GM12878 (cell line): ENCODE data around the gene DOCK2. TPM values are rescaled to one million over a fixed set of nuclear protein-coding genes. Genes with fewer than 3 reads are reported as not detected.

Experiments
- ATAC-seq: fragments of 200-7000 bp; cut with Tn5 transposase; 3 replicates; pipeline ENCODE4 v1.9.1; 2020; ENCODE audit warnings: mild to moderate bottlenecking, moderate library complexity
- BruUV-seq: library from RNA; stranded (reverse); fragments of 400-500 nt; replicated peaks from 2 replicates; lab custom pipeline; 2021; lab: Mats Ljungman, UMichigan
- CTCF ChIA-PET: fragments of 300-600 bp; sonication (Branson Sonifier 250); formaldehyde crosslinking; extraction: SDS; loops from one replicate; lab custom pipeline; 2021; ENCODE audit warnings: inconsistent platforms; lab: Yijun Ruan, JAX
- POLR2A ChIA-PET: fragments of 350-600 bp; formaldehyde crosslinking; extraction: SDS; loops from one replicate; lab custom pipeline; 2021; ENCODE audit warnings: inconsistent platforms; lab: Charles Lee
- RAD21 ChIA-PET: fragments of 300-600 bp; sonication (Branson Sonifier 250); formaldehyde crosslinking; loops from one replicate; lab custom pipeline; 2023; ENCODE audit warnings: antibody characterized with exemption; ENCODE audit not compliant: unreplicated experiment; lab: Charles Lee
- SMC1A ChIA-PET: fragments of 300-600 bp; sonication (Branson Sonifier 250); formaldehyde crosslinking; loops from one replicate; lab custom pipeline; 2023; ENCODE audit not compliant: unreplicated experiment, uncharacterized antibody; lab: Charles Lee
- DNase-seq: peaks from one replicate; pipeline ENCODE4 v3.0.0-alpha.2; 2011; ENCODE audit warnings: low read depth, low spot score
- FAIRE-seq: peaks from 3 replicates; lab custom pipeline; 2011; peaks lifted over from hg19 to GRCh38; lab: Jason Lieb, UNC
- H2AFZ ChIP-seq: 2 replicates; pipeline ENCODE4 v1.6.0; 2011; ENCODE audit warnings: low read depth, low read length, control low read depth; ENCODE audit not compliant: control insufficient read depth
- H3K27ac ChIP-seq: 2 replicates; pipeline ENCODE4 v1.5.1; 2011; ENCODE audit warnings: control low read depth; ENCODE audit not compliant: control insufficient read depth, insufficient read depth
- H3K27me3 ChIP-seq, 2 experiments: replicated peaks in 1 of 2; 2 replicates each; pipeline versions ENCODE4 v1.6.0 to v1.6.1; 2011; ENCODE audit warnings: low read length in 1 of 2; ENCODE audit not compliant: control insufficient read depth in 2 of 2, insufficient read depth in 2 of 2
- H3K36me3 ChIP-seq, 2 experiments: 2 replicates each; pipeline ENCODE4 v1.5.1; 2011; ENCODE audit warnings: low read length in 1 of 2; ENCODE audit not compliant: control insufficient read depth in 2 of 2, insufficient read depth in 2 of 2
- H3K4me1 ChIP-seq: 2 replicates; pipeline ENCODE4 v1.6.1; 2011; ENCODE audit warnings: mild to moderate bottlenecking, low read length, moderate library complexity, mixed read lengths; ENCODE audit not compliant: control insufficient read depth, insufficient read depth
- H3K4me2 ChIP-seq: 2 replicates; pipeline ENCODE4 v1.6.0; 2011; ENCODE audit warnings: control low read depth; ENCODE audit not compliant: control insufficient read depth, insufficient read depth
- H3K4me3 ChIP-seq: fragments of 200-600 bp; sonication (generic); 2 replicates; pipeline ENCODE4 v1.5.1; 2016
- H3K79me2 ChIP-seq: 2 replicates; pipeline ENCODE4 v1.6.0; 2011; ENCODE audit warnings: low read length; ENCODE audit not compliant: control insufficient read depth, insufficient read depth
- H3K9ac ChIP-seq: 2 replicates; pipeline ENCODE4 v1.8.0; 2011; ENCODE audit warnings: low read length, control low read depth, mixed read lengths; ENCODE audit not compliant: control insufficient read depth, insufficient read depth
- H3K9me3 ChIP-seq: replicated peaks from 3 replicates; pipeline ENCODE4 v1.5.1; 2011; ENCODE audit warnings: mild to moderate bottlenecking, low read length; ENCODE audit not compliant: control insufficient read depth, insufficient read depth
- H4K20me1 ChIP-seq: 2 replicates; pipeline ENCODE4 v1.6.0; 2011; ENCODE audit not compliant: control insufficient read depth, insufficient read depth
- CBFB ChIP-seq: IDR thresholded peaks from 2 replicates; pipeline ENCODE4 v1.6.1; 2016; ENCODE audit warnings: antibody characterized with exemption, low read depth
- EP300 ChIP-seq, 2 experiments: fragments of 150-350 bp in 1 of 2; IDR thresholded peaks; 2 replicates each; pipeline ENCODE4 v1.6.1; 2011 to 2012; ENCODE audit warnings: low read depth in 2 of 2, low read length in 2 of 2, borderline replicate concordance in 1 of 2, improper control_type of control experiment in 1 of 2, inconsistent platforms in 1 of 2; ENCODE audit not compliant: control insufficient read depth in 1 of 2
- NR2C1 ChIP-seq: fragments of 450-650 bp; IDR thresholded peaks from 2 replicates; pipeline ENCODE4 v1.6.1; 2017; ENCODE audit warnings: antibody characterized with exemption, mild to moderate bottlenecking, moderate library complexity
- RELB ChIP-seq: fragments of 450-650 bp; IDR thresholded peaks from 2 replicates; pipeline ENCODE4 v1.6.1; 2017; ENCODE audit warnings: low read depth, mild to moderate bottlenecking, moderate library complexity
- WGBS: methylation state at CpG from one replicate; pipeline ENCODE4 v1.1.6; 2016; ENCODE audit warnings: low lambda C conversion rate; ENCODE audit not compliant: insufficient replicate concordance, insufficient coverage; ENCODE audit errors: missing lambda C conversion rate; 5-methylcytosine and 5-hydroxymethylcytosine counted together
- in situ Hi-C: fragments of 300-500 bp; cut with MboI; formaldehyde crosslinking; loops from 9 replicates; pipeline ENCODE4 v1.14.3; 2018; ENCODE audit warnings: mixed read lengths
- intact Hi-C: fragments of 100-400 bp; cut with micrococcal nuclease; formaldehyde crosslinking; loops from one replicate; pipeline ENCODE4 v1.14.2; 2022; ENCODE audit not compliant: unreplicated experiment
- polyA plus RNA-seq, 11 experiments: library from polyadenylated mRNA; depleted of rRNA in 4 of 11; unstranded in 6 of 11; stranded (reverse) in 5 of 11; fragments of >200 nt; fragmentation: Nextera tagmentation in 4 of 11; fragmentation: Illumina TruSeq in 1 of 11; extraction: Ambion mirVana in 4 of 11; extraction: Trizol in 1 of 11; gene quantifications; 1 replicate in 1 of 11; 2 replicates in 10 of 11; pipeline versions ENCODE4 v1.2.1 to v1.2.3, GENCODE V29; 2011 to 2016; ENCODE audit warnings: inconsistent platforms in 2 of 11, missing spikeins in 2 of 11, low read depth in 1 of 11
- total RNA-seq, 4 experiments: library from RNA; depleted of rRNA in 3 of 4; stranded (reverse); fragments of >200 nt in 3 of 4; fragmentation: Illumina TruSeq in 1 of 4; extraction: Trizol in 1 of 4; gene quantifications; 2 replicates each; pipeline versions ENCODE4 v1.2.1 to v1.2.3, GENCODE V29; 2013 to 2021

Gene DOCK2
- total and polyA plus RNA-seq, 10 of the 15 experiments (the other 5 are each of a cell fraction or from before 2014, with no cell fraction given) = 34.2 to 192 (median 118) TPM

GRCh38 chr5:169893571-169893970, 256.5 kb downstream of the DOCK2 start:
- DNase-seq (no peak), FAIRE-seq (no peak), ATAC-seq (no peak)
- H3K36me3 ChIP-seq = peaks cover 8 to 11% of the 10 kb centered on the region in 2 experiments
- H3K27me3 ChIP-seq = no peaks in the 10 kb centered on the region
- no peak overlapping the region for H3K4me3 ChIP-seq
- no peaks in the 10 kb centered on the region for H3K79me2 ChIP-seq
- POLR2A ChIA-PET = no interaction called here
- no peaks in the 10 kb centered on the region for H3K9me3 ChIP-seq
- TF ChIP-seq EP300 (IDR thresholded peaks at IDR 0.05; ENCODE audit: borderline replicate concordance in 1 of 2, control insufficient read depth in 1 of 2, low read depth in 2 of 2, low read length in 2 of 2) = no peak
- TF ChIP-seq RELB = no peak
- no peak for TF ChIP-seq CBFB
- H3K9ac ChIP-seq = no peak overlapping the region
- intact Hi-C loops = no loop called here
- no peaks in the 10 kb centered on the region for H3K4me1 ChIP-seq
- SMC1A ChIA-PET = interaction anchor here (0.7 to 1.3 kb wide), 4 partner anchors 9 to 88 kb away, joined by 3 to 4 read pairs (median 3); no protein-coding TSS in a partner anchor
- H4K20me1 ChIP-seq = no peaks in the 10 kb centered on the region; the same call in 1 of the 2 replicates
- no TSS peak for BruUV-seq
- no peak overlapping the region for H2AFZ ChIP-seq
- RAD21 ChIA-PET = no interaction called here
- H3K27ac ChIP-seq = no peak overlapping the region
- in situ Hi-C loops = no loop called here
- H3K4me2 ChIP-seq = no peak overlapping the region
- WGBS = 0% methylated on average over 2 of the region's 2 CpGs
- CTCF ChIA-PET = no interaction called here

- intact Hi-C loops (no loop called here), in situ Hi-C loops (no loop called here)
- ATAC-seq (no peak), FAIRE-seq (no peak), DNase-seq (no peak)
- no peak overlapping the region for H3K4me3 ChIP-seq
- H2AFZ ChIP-seq = no peak overlapping the region
- H3K4me2 ChIP-seq = no peak overlapping the region
- POLR2A ChIA-PET = no interaction called here
- H3K9ac ChIP-seq = no peak overlapping the region
- CTCF ChIA-PET = interaction anchor here (0.7 to 1.5 kb wide), 2 partner anchors 18 to 57 kb away, joined by 3 to 4 read pairs; no protein-coding TSS in a partner anchor
- H3K36me3 ChIP-seq = peaks cover 12 to 13% of the 10 kb centered on the region in 2 experiments
- no peak overlapping the region for H3K27ac ChIP-seq
- no peak for TF ChIP-seq NR2C1
- no peaks in the 10 kb centered on the region for H3K79me2 ChIP-seq
- H4K20me1 ChIP-seq = no peaks in the 10 kb centered on the region; the same call in 1 of the 2 replicates
- WGBS = 93% methylated on average over 7 of the region's 7 CpGs
- H3K9me3 ChIP-seq = no peaks in the 10 kb centered on the region
- no TSS peak for BruUV-seq
- H3K4me1 ChIP-seq = no peaks in the 10 kb centered on the region
- H3K27me3 ChIP-seq = no peaks in the 10 kb centered on the region
- RAD21 ChIA-PET = no interaction called here
- SMC1A ChIA-PET = interaction anchor here (0.9 to 1.1 kb wide), 2 partner anchors 14 to 29 kb away, joined by 3 read pairs; no protein-coding TSS in a partner anchor
These were observed 258.9 kb downstream of the DOCK2 start for GRCh38 chr5:169895926-169896325.
